ENCODE data around the gene WHRN.

WHRN gene

GRCh38 chr9:114470581-114470980 lies 34.7 kb downstream of the WHRN start:
- DNase-seq (ENCODE audit: low read depth) = no peak

GRCh38 chr9:114470121-114470520 lies 35.2 kb downstream of the WHRN start:
- DNase-seq (ENCODE audit: low read depth) = no peak

GRCh38 chr9:114469091-114469853 lies 36.0 kb downstream of the WHRN start:
- no peak for DNase-seq (ENCODE audit: low read depth)

GRCh38 chr9:114467910-114468309 lies 37.4 kb downstream of the WHRN start:
- no peak for DNase-seq (ENCODE audit: low read depth)

- no peak for DNase-seq (ENCODE audit: low read depth)
These were observed 38.0 kb downstream of the WHRN start for GRCh38 chr9:114467226-114467750.

GRCh38 chr9:114465906-114466900 lies 39.1 kb downstream of the WHRN start:
- DNase-seq (ENCODE audit: low read depth) = no peak

GRCh38 chr9:114465417-114465816 lies 39.9 kb downstream of the WHRN start:
- no peak for DNase-seq (ENCODE audit: low read depth)

GRCh38 chr9:114464281-114465051 lies 40.8 kb downstream of the WHRN start:
- DNase-seq (ENCODE audit: low read depth) = no peak

GRCh38 chr9:114462791-114463190 lies 42.5 kb downstream of the WHRN start:
- DNase-seq (ENCODE audit: low read depth) = no peak

GRCh38 chr9:114461468-114461867 lies 43.8 kb downstream of the WHRN start:
- DNase-seq (ENCODE audit: low read depth) = no peak

GRCh38 chr9:114460513-114461199 lies 44.6 kb downstream of the WHRN start:
- DNase-seq (ENCODE audit: low read depth) = no peak

- DNase-seq (ENCODE audit: low read depth) = no peak
These were observed 45.8 kb downstream of the WHRN start for GRCh38 chr9:114459464-114459863.

- DNase-seq (ENCODE audit: low read depth) = no peak
These were observed 48.3 kb downstream of the WHRN start for GRCh38 chr9:114456929-114457328.

GRCh38 chr9:114454652-114455051 lies 50.6 kb downstream of the WHRN start:
- DNase-seq (ENCODE audit: low read depth) = no peak

- DNase-seq (ENCODE audit: low read depth) = no peak
These were observed 52.8 kb downstream of the WHRN start for GRCh38 chr9:114452219-114453165.

GRCh38 chr9:114451707-114452031 lies 53.6 kb downstream of the WHRN start:
- DNase-seq (ENCODE audit: low read depth) = no peak

- no peak for DNase-seq (ENCODE audit: low read depth)
These were observed 54.2 kb downstream of the WHRN start for GRCh38 chr9:114450833-114451706.

GRCh38 chr9:114450181-114450580 lies 55.1 kb downstream of the WHRN start:
- no peak for DNase-seq (ENCODE audit: low read depth)

- no peak for DNase-seq (ENCODE audit: low read depth)
These were observed 56.0 kb downstream of the WHRN start for GRCh38 chr9:114449236-114449635.

Data from non-pigmented ciliary epithelial cell (primary cell).